GM12875 (cell line): ENCODE measurements around the gene ARMCX4.

Source experiments
- H3K4me3 ChIP-seq: one replicate; pipeline ENCODE4 v1.5.1; 2011; ENCODE audit warnings: low read depth, low read length, control low read depth
- CTCF ChIP-seq: IDR thresholded peaks from 2 replicates; pipeline ENCODE4 v1.5.1; 2011; ENCODE audit warnings: low read depth, mild to moderate bottlenecking, control low read depth, inconsistent platforms, low read length, moderate library complexity, borderline replicate concordance; ENCODE audit not compliant: insufficient read depth

Gene ARMCX4

DNA sequence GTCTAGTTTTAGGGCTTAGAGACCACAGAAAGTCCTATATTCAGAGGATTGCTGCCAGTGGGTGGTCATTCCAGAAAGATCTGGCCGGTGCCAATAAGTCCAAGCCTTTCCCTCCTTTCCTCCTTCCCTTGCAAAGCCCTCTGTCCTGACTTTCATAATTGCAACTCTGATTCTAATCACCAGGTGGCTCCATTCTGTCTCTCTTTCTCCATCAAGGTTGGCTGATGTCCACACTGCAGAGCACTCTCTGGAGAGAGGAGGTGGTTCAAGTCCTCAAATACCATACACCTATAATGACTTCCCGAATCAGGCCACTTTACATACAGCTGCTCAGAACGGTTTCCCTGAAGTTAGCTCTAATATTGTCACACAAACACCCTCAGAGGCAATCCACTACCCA is 22.4 kb upstream of the ARMCX4 start:
- TF ChIP-seq CTCF = peak; percentile 22; the same call in 1 of the 2 replicates
- no peak overlapping the region for H3K4me3 ChIP-seq

- H3K4me3 ChIP-seq = no peak overlapping the region
- no peak for TF ChIP-seq CTCF
These were observed 6.9 kb upstream of the ARMCX4 start for GRCh38 chrX:101478366-101478765.

GRCh38 chrX:101482296-101482695 is 3.0 kb upstream of the ARMCX4 start:
- no peak overlapping the region for H3K4me3 ChIP-seq

GRCh38 chrX:101483705-101484104 is 1.6 kb upstream of the ARMCX4 start:
- H3K4me3 ChIP-seq = no peak overlapping the region
- TF ChIP-seq CTCF = no peak

More at GRCh38 chrX:101482296-101482695, 3.0 kb upstream of the ARMCX4 start:
- no peak for TF ChIP-seq CTCF

GRCh38 chrX:101484135-101484534 is 1.1 kb upstream of the ARMCX4 start:
- no peak for TF ChIP-seq CTCF
- no peak overlapping the region for H3K4me3 ChIP-seq

DNA sequence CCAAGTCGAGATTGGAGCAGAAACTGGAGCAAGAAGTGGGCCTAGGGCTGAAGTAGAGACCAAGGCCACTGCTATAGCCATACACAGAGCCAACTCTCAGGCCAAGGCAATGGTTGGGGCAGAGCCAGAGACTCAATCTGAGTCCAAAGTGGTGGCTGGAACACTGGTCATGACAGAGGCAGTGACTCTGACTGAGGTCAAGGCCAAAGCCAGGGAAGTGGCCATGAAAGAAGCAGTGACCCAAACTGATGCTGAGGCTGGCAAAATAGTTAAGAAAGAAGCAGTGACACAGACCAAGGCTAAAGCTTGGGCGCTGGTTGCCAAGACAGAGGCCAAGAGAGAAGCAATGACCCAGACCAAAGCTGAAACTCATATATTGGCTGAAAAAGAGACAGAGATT is 3.5 kb downstream of the ARMCX4 start:
- no peak overlapping the region for H3K4me3 ChIP-seq
- TF ChIP-seq CTCF = no peak

DNA sequence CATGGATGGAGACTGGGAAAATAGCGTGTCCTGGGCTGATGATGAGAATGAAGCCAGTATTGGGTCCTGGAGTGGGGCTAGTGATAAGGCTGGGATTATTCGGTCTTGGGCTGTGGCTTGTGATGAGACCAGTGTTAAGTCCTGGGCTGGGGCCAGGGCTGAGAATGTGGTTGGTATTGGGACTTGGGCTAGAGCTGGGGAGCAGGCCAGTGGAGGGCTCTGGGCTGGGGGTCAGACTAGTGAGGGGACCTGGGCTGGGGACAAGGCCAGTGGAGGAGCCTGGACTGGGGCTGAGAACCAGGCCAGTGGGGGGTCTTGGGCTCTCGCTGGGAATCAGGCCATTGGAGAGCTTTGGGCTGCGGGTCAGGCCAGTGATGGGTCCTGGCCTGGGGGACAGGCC is 6.7 kb downstream of the ARMCX4 start:
- TF ChIP-seq CTCF = no peak
- no peak overlapping the region for H3K4me3 ChIP-seq
